GM12864 (cell line): Measurements from ENCODE around the gene TM4SF1.
"Not testable (repeated sequence)": the region's sequence is repeated elsewhere in the genome, so short reads cannot be mapped to it uniquely, and the experiment has no call there.

ENCODE experiments used
- DNase-seq: peaks from one replicate; pipeline ENCODE4 v3.0.0-alpha.2; 2011; ENCODE audit warnings: low read depth
- H3K4me3 ChIP-seq: 2 replicates; pipeline ENCODE4 v1.5.1; 2011; ENCODE audit warnings: mild to moderate bottlenecking, low read depth, low read length, control low read depth
- TF ChIP-seq, protein P1 (sequence below): IDR thresholded peaks from 2 replicates; pipeline ENCODE4 v1.5.1; 2011; ENCODE audit warnings: low read depth, mild to moderate bottlenecking, moderate library complexity, low read length, control low read depth, inconsistent platforms; ENCODE audit errors: missing control alignments

TM4SF1 gene

GRCh38 chr3:149342413-149343380 lies 34.8 kb downstream of the TM4SF1 start:
- no peak overlapping the region for H3K4me3 ChIP-seq
- TF ChIP-seq, protein P1, sequence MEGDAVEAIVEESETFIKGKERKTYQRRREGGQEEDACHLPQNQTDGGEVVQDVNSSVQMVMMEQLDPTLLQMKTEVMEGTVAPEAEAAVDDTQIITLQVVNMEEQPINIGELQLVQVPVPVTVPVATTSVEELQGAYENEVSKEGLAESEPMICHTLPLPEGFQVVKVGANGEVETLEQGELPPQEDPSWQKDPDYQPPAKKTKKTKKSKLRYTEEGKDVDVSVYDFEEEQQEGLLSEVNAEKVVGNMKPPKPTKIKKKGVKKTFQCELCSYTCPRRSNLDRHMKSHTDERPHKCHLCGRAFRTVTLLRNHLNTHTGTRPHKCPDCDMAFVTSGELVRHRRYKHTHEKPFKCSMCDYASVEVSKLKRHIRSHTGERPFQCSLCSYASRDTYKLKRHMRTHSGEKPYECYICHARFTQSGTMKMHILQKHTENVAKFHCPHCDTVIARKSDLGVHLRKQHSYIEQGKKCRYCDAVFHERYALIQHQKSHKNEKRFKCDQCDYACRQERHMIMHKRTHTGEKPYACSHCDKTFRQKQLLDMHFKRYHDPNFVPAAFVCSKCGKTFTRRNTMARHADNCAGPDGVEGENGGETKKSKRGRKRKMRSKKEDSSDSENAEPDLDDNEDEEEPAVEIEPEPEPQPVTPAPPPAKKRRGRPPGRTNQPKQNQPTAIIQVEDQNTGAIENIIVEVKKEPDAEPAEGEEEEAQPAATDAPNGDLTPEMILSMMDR = no peak
- DNase-seq = no peak

DNA sequence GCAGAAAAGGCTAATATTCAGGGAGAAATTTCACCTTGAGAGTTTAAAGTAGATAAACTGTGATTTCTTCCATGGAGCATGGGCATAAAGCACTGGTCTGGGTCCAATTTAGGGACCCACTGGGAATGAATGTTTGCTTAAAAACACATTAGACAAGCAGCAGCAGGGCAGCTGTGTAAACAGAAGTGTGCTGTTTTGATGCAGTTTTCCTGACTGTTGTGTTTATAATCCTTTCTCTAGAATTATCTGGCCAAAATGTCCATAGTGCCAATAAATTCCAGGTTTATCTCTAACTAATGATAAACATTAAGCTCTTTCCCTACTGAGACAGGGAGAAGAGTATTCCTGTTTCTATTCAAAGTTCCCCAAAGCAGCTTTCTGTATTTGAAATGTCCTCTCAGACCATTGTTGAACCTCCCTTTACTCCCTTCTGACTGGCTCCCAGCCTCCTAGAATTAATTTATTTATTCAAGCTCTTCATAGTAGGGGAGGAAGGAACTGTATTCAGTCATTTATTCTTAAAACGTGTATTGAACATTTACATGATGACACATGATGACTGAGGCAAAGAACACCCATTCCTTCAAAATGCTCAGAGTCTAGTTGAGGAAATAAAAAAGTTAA lies 37.0 kb downstream of the TM4SF1 start:
- H3K4me3 ChIP-seq = no peak overlapping the region
- TF ChIP-seq, protein P1 = no peak
- DNase-seq = no peak

- no peak for DNase-seq
- TF ChIP-seq, protein P1 = no peak
- no peak overlapping the region for H3K4me3 ChIP-seq
Observed at GRCh38 chr3:149339931-149340309, 37.5 kb downstream of the TM4SF1 start.

DNA sequence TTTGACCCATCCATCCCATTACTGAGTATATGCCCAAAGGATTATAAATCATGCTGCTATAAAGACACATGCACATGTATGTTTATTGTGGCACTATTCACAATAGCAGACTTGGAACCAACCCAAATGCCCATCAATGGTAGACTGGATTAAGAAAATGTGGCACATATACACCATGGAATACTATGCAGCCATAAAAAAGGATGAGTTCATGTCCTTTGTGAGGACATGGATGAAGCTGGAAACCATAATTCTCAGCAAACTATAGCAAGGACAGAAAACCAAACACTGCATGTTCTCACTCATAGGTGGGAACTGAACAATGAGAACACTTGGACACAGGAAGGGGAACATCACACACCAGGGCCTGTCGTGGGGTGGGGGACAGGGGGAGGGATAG lies 40.0 kb downstream of the TM4SF1 start:
- not testable (repeated sequence) for DNase-seq

DNA sequence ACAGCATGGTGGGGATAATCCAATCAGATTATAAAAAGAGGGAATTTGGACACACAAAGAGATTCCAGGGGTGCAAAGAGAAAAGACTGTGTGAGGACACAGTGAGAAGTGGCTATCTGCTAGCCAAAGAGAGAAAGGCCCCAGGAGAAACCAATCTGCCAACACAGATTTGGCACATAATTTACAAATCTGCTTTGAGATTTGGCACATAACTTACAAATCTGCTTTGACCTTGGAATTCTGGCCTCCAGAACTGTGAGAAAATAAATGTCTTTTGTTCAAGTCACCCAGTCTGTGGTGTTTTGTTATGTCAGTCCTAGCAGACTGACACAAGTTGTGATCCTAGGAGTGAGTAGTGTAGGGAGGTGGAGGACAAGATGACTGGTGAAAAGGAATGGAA lies 40.5 kb downstream of the TM4SF1 start:
- H3K4me3 ChIP-seq = no peak overlapping the region
- TF ChIP-seq, protein P1 = no peak
- DNase-seq = no peak

More for the DNA sequence above, 40.0 kb downstream of the TM4SF1 start:
- not testable (repeated sequence) for H3K4me3 ChIP-seq

GRCh38 chr3:149333176-149333859 lies 44.1 kb downstream of the TM4SF1 start, which contains the start of gene TM4SF18:
Gene TM4SF18 (minus strand): TSS chr3:149333636. CDS start chr3:149333382, 254 bp downstream.
- TF ChIP-seq, protein P1 = no peak
- no peak within 1 kb of the TSS for H3K4me3 ChIP-seq
- DNase-seq = no peak

DNA sequence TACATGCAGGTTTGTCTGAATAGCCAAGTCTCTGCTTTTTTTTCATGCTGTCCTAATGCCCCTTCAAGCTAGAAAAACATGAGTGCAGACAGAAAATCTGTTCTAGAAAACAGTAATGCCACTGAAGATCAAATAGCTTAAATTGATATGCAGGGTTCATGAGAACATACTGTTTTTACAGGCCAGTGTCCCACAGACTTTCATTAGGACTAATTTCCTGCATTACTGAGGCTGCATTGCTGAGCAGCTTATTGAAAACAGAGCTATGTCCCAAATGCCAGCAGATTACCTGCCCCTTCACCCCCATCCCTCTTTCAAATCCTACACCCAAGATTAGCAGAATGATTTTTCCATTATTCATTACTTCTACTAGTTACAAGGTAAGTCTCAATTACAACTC lies 44.7 kb downstream of the TM4SF1 start:
- no peak for DNase-seq
- H3K4me3 ChIP-seq = no peak overlapping the region
- TF ChIP-seq, protein P1 = no peak
